Loucy (cell line): ENCODE measurements around the gene COQ2.

Experiments used
- CTCF ChIP-seq: fragments of 200-600 bp; sonication (generic); conservative IDR thresholded peaks from 2 replicates; pipeline ENCODE4 v1.5.1; 2014; ENCODE audit warnings: mild to moderate bottlenecking, antibody characterized with exemption, low read length
- EZH2phosphoT487 ChIP-seq: fragments of 200-600 bp; IDR thresholded peaks from 2 replicates; pipeline ENCODE4 v1.6.1; 2018; ENCODE audit warnings: antibody characterized with exemption, mild to moderate bottlenecking, moderate library complexity, borderline replicate concordance

DNA sequence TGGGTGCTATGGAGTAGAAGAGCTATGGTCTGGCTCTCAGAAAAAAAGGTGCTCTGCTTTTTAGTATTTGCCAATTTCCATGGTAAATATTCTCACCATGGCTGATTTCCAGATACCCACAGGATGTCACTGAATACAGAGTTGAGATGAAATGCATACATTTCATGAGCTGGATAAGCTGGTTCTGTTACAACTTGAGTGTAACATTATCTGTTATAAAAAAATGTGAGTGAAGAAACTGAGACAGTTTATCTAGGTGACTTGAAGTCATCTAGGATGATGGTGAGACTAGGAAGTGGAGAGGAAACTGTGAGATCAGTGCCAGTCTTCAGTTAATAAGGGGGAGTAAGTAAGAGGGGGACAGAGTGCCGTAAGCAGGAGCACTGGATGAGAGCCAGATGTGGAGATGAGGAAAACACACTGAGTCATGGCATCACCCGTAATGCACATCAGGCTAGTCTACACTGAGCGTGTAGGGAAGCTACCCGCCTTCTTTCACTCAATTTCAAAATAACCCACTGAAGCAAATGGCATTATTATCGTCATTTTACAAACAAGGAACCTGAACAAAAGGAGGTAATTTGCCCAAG, 45.0 kb upstream of the COQ2 start:
- TF ChIP-seq CTCF (no peak), EZH2phosphoT487 (no peak)
